Natural killer cell (primary cell): Measurements from ENCODE around the gene NLK. TPM values are rescaled to one million over a fixed set of nuclear protein-coding genes. Genes with fewer than 3 reads are reported as not detected.
A peak's percentile ranks its signal among the peaks of the same experiment; 100 is the strongest.

Experiments
- ATAC-seq, 3 donors: fragments of 150-1000 bp in 2 of 3; fragments of 200-7000 bp in 1 of 3; cut with Tn5 transposase; 1 replicate in 1 of 3; 2 replicates in 2 of 3; pipeline ENCODE4 v1.10.0; 2021; ENCODE audit warnings: mild to moderate bottlenecking in 2 of 3, moderate library complexity in 2 of 3
- DNase-seq, 2 donors: peaks; one replicate each; pipeline versions ENCODE4 v3.0.0 to v3.0.0-alpha.2; 2013 to 2021; ENCODE audit warnings: mixed read lengths in 1 of 2
- H3K27ac ChIP-seq: one replicate; pipeline ENCODE4 v1.5.1; 2013; ENCODE audit warnings: mild to moderate bottlenecking, low read length
- H3K27me3 ChIP-seq: one replicate; pipeline ENCODE4 v1.6.1; 2013; ENCODE audit warnings: low read length; ENCODE audit not compliant: control insufficient read depth, insufficient read depth
- H3K36me3 ChIP-seq: one replicate; pipeline ENCODE4 v1.6.1; 2013; ENCODE audit warnings: low read length; ENCODE audit not compliant: control insufficient read depth, insufficient read depth
- H3K4me1 ChIP-seq: one replicate; pipeline ENCODE4 v1.6.1; 2013; ENCODE audit warnings: low read length; ENCODE audit not compliant: control insufficient read depth, insufficient read depth
- H3K4me3 ChIP-seq: one replicate; pipeline ENCODE4 v1.5.1; 2013; ENCODE audit warnings: low read length
- H3K9me3 ChIP-seq: one replicate; pipeline ENCODE4 v1.6.1; 2013; ENCODE audit warnings: low read length; ENCODE audit not compliant: control insufficient read depth, insufficient read depth
- H3K27ac Mint-ChIP-seq, 2 donors: one replicate each; pipeline ENCODE4 v1.8.0; 2022; ENCODE audit warnings: mild to moderate bottlenecking in 2 of 2, mixed read lengths in 2 of 2, moderate library complexity in 1 of 2
- H3K27me3 Mint-ChIP-seq, 2 donors: one replicate each; pipeline ENCODE4 v1.8.0; 2022; ENCODE audit warnings: low read depth in 2 of 2, mixed read lengths in 2 of 2
- H3K36me3 Mint-ChIP-seq: one replicate; pipeline ENCODE4 v1.8.0; 2022; ENCODE audit warnings: mixed read lengths
- H3K4me1 Mint-ChIP-seq, 2 donors: one replicate each; pipeline ENCODE4 v1.8.0; 2022; ENCODE audit warnings: mixed read lengths in 2 of 2
- H3K4me3 Mint-ChIP-seq: one replicate; pipeline ENCODE4 v1.8.0; 2022; ENCODE audit warnings: mild to moderate bottlenecking, moderate library complexity, mixed read lengths
- H3K9me3 Mint-ChIP-seq, 2 donors: one replicate each; pipeline ENCODE4 v1.8.0; 2022; ENCODE audit warnings: mixed read lengths in 2 of 2
- WGBS: methylation state at CpG from one replicate; pipeline ENCODE4 v1.1.7; 2013; ENCODE audit warnings: missing lambda C conversion rate; ENCODE audit not compliant: insufficient coverage; 5-methylcytosine and 5-hydroxymethylcytosine counted together
- intact Hi-C: fragments of 100-400 bp; cut with micrococcal nuclease; formaldehyde crosslinking; loops from one replicate; pipeline ENCODE4 v1.14.2; 2022
- total RNA-seq, 4 donors: library from RNA; stranded (reverse); fragments of 120-200 nt in 1 of 4; gene quantifications; one replicate each; pipeline versions ENCODE4 v1.2.3 to v1.2.4, GENCODE V29; 2013 to 2022
- TF ChIP-seq, protein P1 (sequence below): fragments of 200-600 bp; IDR thresholded peaks from one replicate; pipeline ENCODE4 v1.8.0; 2022; ENCODE audit warnings: antibody characterized with exemption

The NLK gene
- total RNA-seq, 3 donors from 2014 or later (not counting 1 experiment from before 2014, with no cell fraction given), result 18.3 to 35.6 (median 20.8) TPM

DNA sequence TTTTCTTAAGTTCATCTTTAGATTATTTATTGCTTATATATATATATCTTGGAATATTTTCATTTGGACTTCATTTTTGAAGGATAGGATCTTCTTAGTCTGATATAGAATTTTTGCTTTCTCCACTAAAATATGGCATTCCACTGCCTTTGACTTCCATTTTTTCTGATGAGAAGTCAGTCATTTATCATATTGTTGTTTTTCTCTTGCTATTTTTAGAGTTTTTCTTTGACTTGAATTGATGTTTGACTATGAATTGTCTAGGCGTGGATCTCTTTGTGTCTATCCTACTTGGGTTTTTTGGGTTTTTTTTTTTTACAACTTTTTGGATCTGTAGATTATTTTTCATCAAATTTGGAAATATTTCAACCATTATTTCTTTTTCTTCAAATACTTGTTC, 67.7 kb downstream of the NLK start:
- Histone ChIP-seq H3K27ac (no peak overlapping the region), H3K9me3 (no peaks in the 10 kb centered on the region), H3K4me1 (no peaks in the 10 kb centered on the region), H3K27me3 (no peaks in the 10 kb centered on the region), H3K4me3 (no peak overlapping the region), H3K36me3 (no peaks in the 10 kb centered on the region)
- ATAC-seq (no peak), DNase-seq (no peak)
- no CpG with 5 or more reads among the region's 1 CpG for WGBS
- no peaks in the 10 kb centered on the region for H3K9me3 Mint-ChIP-seq
- no peaks in the 10 kb centered on the region for H3K36me3 Mint-ChIP-seq
- intact Hi-C loops, result no loop called here
- peaks cover 24 to 29% of the 10 kb centered on the region in 2 donors for H3K4me1 Mint-ChIP-seq
- TF ChIP-seq, protein P1, sequence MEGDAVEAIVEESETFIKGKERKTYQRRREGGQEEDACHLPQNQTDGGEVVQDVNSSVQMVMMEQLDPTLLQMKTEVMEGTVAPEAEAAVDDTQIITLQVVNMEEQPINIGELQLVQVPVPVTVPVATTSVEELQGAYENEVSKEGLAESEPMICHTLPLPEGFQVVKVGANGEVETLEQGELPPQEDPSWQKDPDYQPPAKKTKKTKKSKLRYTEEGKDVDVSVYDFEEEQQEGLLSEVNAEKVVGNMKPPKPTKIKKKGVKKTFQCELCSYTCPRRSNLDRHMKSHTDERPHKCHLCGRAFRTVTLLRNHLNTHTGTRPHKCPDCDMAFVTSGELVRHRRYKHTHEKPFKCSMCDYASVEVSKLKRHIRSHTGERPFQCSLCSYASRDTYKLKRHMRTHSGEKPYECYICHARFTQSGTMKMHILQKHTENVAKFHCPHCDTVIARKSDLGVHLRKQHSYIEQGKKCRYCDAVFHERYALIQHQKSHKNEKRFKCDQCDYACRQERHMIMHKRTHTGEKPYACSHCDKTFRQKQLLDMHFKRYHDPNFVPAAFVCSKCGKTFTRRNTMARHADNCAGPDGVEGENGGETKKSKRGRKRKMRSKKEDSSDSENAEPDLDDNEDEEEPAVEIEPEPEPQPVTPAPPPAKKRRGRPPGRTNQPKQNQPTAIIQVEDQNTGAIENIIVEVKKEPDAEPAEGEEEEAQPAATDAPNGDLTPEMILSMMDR, result no peak
- H3K4me3 Mint-ChIP-seq, result no peak overlapping the region
- no peak overlapping the region for H3K27ac Mint-ChIP-seq
- no peaks in the 10 kb centered on the region for H3K27me3 Mint-ChIP-seq

DNA sequence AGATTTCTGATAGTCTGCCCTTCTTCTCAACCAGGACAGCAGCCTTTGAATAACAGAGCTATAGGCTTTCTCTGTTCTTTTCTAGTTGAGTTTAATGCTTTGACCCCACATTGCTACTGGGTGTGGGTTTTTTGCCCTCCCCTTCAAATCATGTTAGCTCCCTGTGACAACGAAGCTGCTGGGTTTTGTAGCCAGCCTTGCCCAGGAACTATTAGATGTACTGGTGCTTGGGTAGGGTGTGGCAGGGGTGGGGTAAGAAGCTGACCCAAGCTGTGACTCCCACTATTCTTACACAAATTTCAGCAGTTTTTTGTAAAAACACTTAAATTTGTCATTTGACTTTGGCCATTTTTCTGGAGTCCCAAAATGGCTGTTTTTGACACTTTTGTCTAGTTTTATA, 69.7 kb downstream of the NLK start:
- no peaks in the 10 kb centered on the region for H3K9me3 ChIP-seq
- no peak overlapping the region for H3K4me3 ChIP-seq
- Mint-ChIP-seq H3K27ac (peak overlapping the region in 1 of 2 donors; percentile 48), H3K9me3 (no peaks in the 10 kb centered on the region), H3K27me3 (no peaks in the 10 kb centered on the region), H3K4me3 (peak overlapping the region; percentile 43), H3K4me1 (peaks cover 24 to 37% of the 10 kb centered on the region in 2 donors), H3K36me3 (no peaks in the 10 kb centered on the region)
- 43% methylated on average over 1 of the region's 1 CpG for WGBS
- no peaks in the 10 kb centered on the region for H3K27me3 ChIP-seq
- no peaks in the 10 kb centered on the region for H3K36me3 ChIP-seq
- ATAC-seq (no peak), DNase-seq (no peak)
- no peak overlapping the region for H3K27ac ChIP-seq
- no peaks in the 10 kb centered on the region for H3K4me1 ChIP-seq
- TF ChIP-seq, protein P1, result no peak
- intact Hi-C loops, result no loop called here

DNA sequence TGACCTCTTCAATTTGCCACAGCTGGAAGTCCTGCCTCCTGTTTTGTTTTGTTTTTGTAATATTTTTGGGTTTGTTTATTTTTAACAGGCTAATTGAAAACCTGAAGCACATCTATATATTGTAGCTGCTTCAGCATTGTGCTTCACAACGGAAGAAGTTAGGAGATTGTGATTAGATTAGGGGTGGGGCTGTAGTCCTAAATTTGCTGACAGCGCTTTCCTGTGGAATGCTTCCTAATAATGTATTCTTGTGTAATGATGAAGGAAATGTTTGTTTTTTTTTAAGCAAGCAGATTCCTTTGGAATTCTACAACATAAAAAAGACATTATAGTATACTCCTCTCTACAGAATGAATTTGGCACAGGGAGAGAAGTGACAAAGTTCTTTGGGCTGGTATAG, 70.1 kb downstream of the NLK start:
- Histone ChIP-seq H3K27me3 (no peaks in the 10 kb centered on the region), H3K36me3 (no peaks in the 10 kb centered on the region), H3K4me3 (no peak overlapping the region), H3K9me3 (no peaks in the 10 kb centered on the region), H3K4me1 (no peaks in the 10 kb centered on the region), H3K27ac (no peak overlapping the region)
- H3K36me3 Mint-ChIP-seq, result no peaks in the 10 kb centered on the region
- TF ChIP-seq, protein P1, result no peak
- peaks cover 24 to 38% of the 10 kb centered on the region in 2 donors for H3K4me1 Mint-ChIP-seq
- H3K27me3 Mint-ChIP-seq, result no peaks in the 10 kb centered on the region
- DNase-seq (no peak), ATAC-seq (no peak)
- H3K4me3 Mint-ChIP-seq, result peak overlapping the region; percentile 43
- peak overlapping the region in 1 of 2 donors; percentile 48 for H3K27ac Mint-ChIP-seq
- H3K9me3 Mint-ChIP-seq, result no peaks in the 10 kb centered on the region
- intact Hi-C loops, result no loop called here
- 85% methylated on average over 2 of the region's 2 CpGs for WGBS

DNA sequence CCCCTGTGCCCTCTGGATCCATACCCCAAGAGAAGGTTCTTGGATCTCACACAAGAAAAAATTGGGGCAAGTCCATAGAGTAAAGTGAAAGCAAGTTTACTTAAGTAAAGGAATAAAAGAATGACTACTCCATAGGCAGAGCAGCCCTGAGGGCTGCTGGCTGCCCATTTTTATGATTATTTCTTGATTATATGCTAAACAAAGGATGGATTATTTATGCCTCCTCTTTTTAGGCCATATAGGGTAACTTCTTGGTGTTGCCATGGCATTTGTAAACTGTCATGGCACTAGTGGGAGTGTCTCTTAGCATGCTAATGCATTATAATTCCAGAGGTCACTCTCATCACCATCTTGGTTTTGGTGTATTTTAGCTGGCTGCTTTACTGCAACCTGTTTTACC, 70.8 kb downstream of the NLK start:
- intact Hi-C loops, result no loop called here
- TF ChIP-seq, protein P1, result no peak
- no peak for ATAC-seq
- no peak overlapping the region for H3K27ac ChIP-seq
- no peak overlapping the region for H3K4me3 ChIP-seq
- H3K9me3 ChIP-seq, result no peaks in the 10 kb centered on the region
- Mint-ChIP-seq H3K4me3 (no peak overlapping the region), H3K27me3 (no peaks in the 10 kb centered on the region), H3K36me3 (no peaks in the 10 kb centered on the region), H3K4me1 (peaks cover 29 to 41% of the 10 kb centered on the region in 2 donors), H3K27ac (no peak overlapping the region), H3K9me3 (no peaks in the 10 kb centered on the region)
- no peaks in the 10 kb centered on the region for H3K36me3 ChIP-seq
- no peak for DNase-seq
- no peaks in the 10 kb centered on the region for H3K27me3 ChIP-seq
- no peaks in the 10 kb centered on the region for H3K4me1 ChIP-seq
